Hepatocyte (in vitro differentiated cells): Measurements from ENCODE around the gene ALG3. TPM values are rescaled to one million over a fixed set of nuclear protein-coding genes. Genes with fewer than 3 reads are reported as not detected.

ENCODE experiments used
- DNase-seq: peaks from one replicate; pipeline ENCODE4 v3.0.0-alpha.2; 2016; ENCODE audit warnings: low spot score
- H2AFZ ChIP-seq: fragments of 200-600 bp; sonication (generic); 2 replicates; pipeline ENCODE4 v1.6.0; 2016; ENCODE audit warnings: antibody characterized with exemption, mild to moderate bottlenecking
- H3K27ac ChIP-seq: fragments of 200-600 bp; sonication (generic); 2 replicates; pipeline ENCODE4 v1.5.1; 2016; ENCODE audit warnings: mild to moderate bottlenecking
- H3K27me3 ChIP-seq: fragments of 200-600 bp; sonication (generic); 2 replicates; pipeline ENCODE4 v1.6.1; 2016
- H3K36me3 ChIP-seq: fragments of 200-600 bp; sonication (generic); replicated peaks from 2 replicates; pipeline ENCODE4 v1.5.1; 2016; ENCODE audit warnings: low read depth; ENCODE audit not compliant: insufficient read depth
- H3K4me1 ChIP-seq: fragments of 200-600 bp; sonication (generic); 2 replicates; pipeline ENCODE4 v1.5.1; 2016; ENCODE audit warnings: mild to moderate bottlenecking, moderate library complexity; ENCODE audit not compliant: insufficient read depth
- H3K4me2 ChIP-seq: fragments of 200-600 bp; sonication (generic); 2 replicates; pipeline ENCODE4 v1.6.0; 2016
- H3K4me3 ChIP-seq: fragments of 200-600 bp; sonication (generic); 2 replicates; pipeline ENCODE4 v1.5.1; 2016; ENCODE audit warnings: mild to moderate bottlenecking
- H3K79me2 ChIP-seq: fragments of 200-600 bp; sonication (generic); 2 replicates; pipeline ENCODE4 v1.6.0; 2017; ENCODE audit warnings: mild to moderate bottlenecking
- H3K9me2 ChIP-seq: fragments of 200-600 bp; sonication (generic); replicated peaks from 2 replicates; pipeline ENCODE4 v1.6.0; 2017; ENCODE audit warnings: mild to moderate bottlenecking; ENCODE audit not compliant: insufficient read depth
- H3K9me3 ChIP-seq: fragments of 200-600 bp; sonication (generic); 2 replicates; pipeline ENCODE4 v1.5.1; 2016; ENCODE audit warnings: low read depth, mild to moderate bottlenecking
- H4K20me1 ChIP-seq: fragments of 200-600 bp; sonication (generic); 2 replicates; pipeline ENCODE4 v1.6.0; 2016; ENCODE audit warnings: mild to moderate bottlenecking; ENCODE audit not compliant: insufficient read depth, poor library complexity, severe bottlenecking
- EZH2 ChIP-seq: fragments of 200-600 bp; sonication (generic); IDR thresholded peaks from 2 replicates; pipeline ENCODE4 v1.6.1; 2016; ENCODE audit warnings: antibody characterized with exemption, mild to moderate bottlenecking, borderline replicate concordance
- EZH2phosphoT487 ChIP-seq: fragments of 200-600 bp; sonication (generic); IDR thresholded peaks from one replicate; pipeline ENCODE4 v1.6.1; 2018; ENCODE audit warnings: antibody characterized with exemption, mild to moderate bottlenecking, low read depth, moderate library complexity; ENCODE audit not compliant: unreplicated experiment, severe bottlenecking
- WGBS: methylation state at CpG from one replicate; pipeline ENCODE4 v1.1.6; 2016; ENCODE audit warnings: low lambda C conversion rate; ENCODE audit errors: missing lambda C conversion rate; 5-methylcytosine and 5-hydroxymethylcytosine counted together
- polyA plus RNA-seq: library from polyadenylated mRNA; unstranded; fragments of >200 nt; fragmentation: Nextera tagmentation; extraction: Ambion mirVana; gene quantifications from 2 replicates; pipeline ENCODE4 v1.2.1, GENCODE V29; 2016
- total RNA-seq: library from RNA; depleted of rRNA; stranded (reverse); fragments of >200 nt; gene quantifications from 2 replicates; pipeline ENCODE4 v1.2.3, GENCODE V29; 2014
- TF ChIP-seq, protein P1 (sequence below): fragments of 200-600 bp; sonication (generic); IDR thresholded peaks from 2 replicates; pipeline ENCODE4 v1.5.1; 2016; ENCODE audit warnings: antibody characterized with exemption, mild to moderate bottlenecking; ENCODE audit not compliant: poor library complexity

The ALG3 gene
- total and polyA plus RNA-seq, 2 experiments from 2014 or later, result 52.3 to 122 TPM

DNA sequence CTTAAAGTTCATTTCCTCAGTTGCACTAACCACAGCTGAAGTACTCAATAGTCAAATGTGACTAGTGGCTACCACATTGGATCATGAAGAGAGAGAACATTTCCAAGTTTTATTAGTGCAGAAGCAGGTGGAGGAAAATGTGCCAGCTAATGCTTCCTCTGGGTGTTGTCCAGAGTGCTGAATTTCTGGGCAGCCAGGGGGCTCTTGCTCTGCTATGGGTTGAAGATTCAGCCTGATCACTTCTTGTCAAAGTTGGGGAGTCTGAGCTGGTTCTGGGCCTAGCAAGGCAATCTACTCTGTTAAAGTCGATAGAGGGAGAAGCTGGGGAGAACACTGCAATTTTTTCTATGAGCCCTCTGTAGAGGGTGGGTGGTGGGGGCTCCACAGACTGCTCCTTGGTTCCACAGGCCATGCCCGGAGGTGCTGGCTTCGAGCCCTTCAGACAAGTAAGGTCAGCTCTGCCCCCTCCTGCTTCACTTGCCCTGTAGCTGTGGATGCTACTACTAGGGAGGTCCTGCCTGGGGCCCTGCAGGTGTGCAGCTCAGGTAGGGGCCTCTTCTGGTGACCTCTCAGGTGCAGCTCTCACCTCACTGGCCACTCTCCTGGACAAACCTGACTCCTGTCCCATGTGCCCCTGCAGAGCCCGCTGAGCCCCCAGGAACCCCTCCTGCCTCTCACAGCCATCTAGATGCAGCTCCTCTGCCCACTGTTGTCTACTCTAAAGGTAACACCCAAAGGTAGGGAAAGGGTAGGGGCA, 8.2 kb downstream of the ALG3 start:
- Histone ChIP-seq H3K4me3 (no peak overlapping the region), H3K27ac (no peak overlapping the region), H3K4me1 (no peaks in the 10 kb centered on the region), H3K9me3 (no peaks in the 10 kb centered on the region), H2AFZ (no peak overlapping the region), H3K79me2 (no peaks in the 10 kb centered on the region), H3K9me2 (no peaks in the 10 kb centered on the region), H3K4me2 (no peak overlapping the region), H3K36me3 (no peaks in the 10 kb centered on the region), H3K27me3 (no peaks in the 10 kb centered on the region), H4K20me1 (no peaks in the 10 kb centered on the region)
- DNase-seq, result no peak
- WGBS, result 92% methylated on average over 4 of the region's 4 CpGs
- TF ChIP-seq EZH2phosphoT487 (no peak), EZH2 (no peak)
- TF ChIP-seq, protein P1, sequence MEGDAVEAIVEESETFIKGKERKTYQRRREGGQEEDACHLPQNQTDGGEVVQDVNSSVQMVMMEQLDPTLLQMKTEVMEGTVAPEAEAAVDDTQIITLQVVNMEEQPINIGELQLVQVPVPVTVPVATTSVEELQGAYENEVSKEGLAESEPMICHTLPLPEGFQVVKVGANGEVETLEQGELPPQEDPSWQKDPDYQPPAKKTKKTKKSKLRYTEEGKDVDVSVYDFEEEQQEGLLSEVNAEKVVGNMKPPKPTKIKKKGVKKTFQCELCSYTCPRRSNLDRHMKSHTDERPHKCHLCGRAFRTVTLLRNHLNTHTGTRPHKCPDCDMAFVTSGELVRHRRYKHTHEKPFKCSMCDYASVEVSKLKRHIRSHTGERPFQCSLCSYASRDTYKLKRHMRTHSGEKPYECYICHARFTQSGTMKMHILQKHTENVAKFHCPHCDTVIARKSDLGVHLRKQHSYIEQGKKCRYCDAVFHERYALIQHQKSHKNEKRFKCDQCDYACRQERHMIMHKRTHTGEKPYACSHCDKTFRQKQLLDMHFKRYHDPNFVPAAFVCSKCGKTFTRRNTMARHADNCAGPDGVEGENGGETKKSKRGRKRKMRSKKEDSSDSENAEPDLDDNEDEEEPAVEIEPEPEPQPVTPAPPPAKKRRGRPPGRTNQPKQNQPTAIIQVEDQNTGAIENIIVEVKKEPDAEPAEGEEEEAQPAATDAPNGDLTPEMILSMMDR, result no peak

DNA sequence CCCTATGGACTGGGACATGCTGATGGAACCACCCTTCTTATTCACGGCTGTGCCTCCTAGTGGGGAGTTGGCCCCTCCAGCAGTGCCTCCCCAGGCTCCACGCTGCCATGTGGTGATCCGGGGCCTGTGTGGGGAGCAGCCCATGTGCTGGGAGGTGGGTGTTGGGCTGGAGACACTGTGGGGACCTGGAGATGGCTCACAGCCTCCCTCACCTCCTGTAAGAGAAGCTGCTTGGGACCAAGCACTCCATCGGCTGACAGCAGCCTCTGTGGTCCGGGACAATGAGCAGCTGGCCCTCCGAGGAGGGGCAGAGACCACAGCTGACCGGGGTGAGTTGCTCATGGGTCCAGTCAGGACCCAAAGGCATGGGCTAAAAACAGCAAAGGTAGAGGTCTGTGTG, 9.1 kb downstream of the ALG3 start:
- Histone ChIP-seq H3K4me3 (no peak overlapping the region), H3K27me3 (no peaks in the 10 kb centered on the region), H3K9me3 (no peaks in the 10 kb centered on the region), H3K27ac (no peak overlapping the region), H3K4me2 (no peak overlapping the region), H4K20me1 (no peaks in the 10 kb centered on the region), H3K79me2 (no peaks in the 10 kb centered on the region), H3K36me3 (no peaks in the 10 kb centered on the region), H2AFZ (no peak overlapping the region), H3K9me2 (no peaks in the 10 kb centered on the region), H3K4me1 (no peaks in the 10 kb centered on the region)
- 83% methylated on average over 6 of the region's 7 CpGs for WGBS
- DNase-seq, result no peak
- TF ChIP-seq, protein P1, result no peak
- TF ChIP-seq EZH2 (no peak), EZH2phosphoT487 (no peak)

- no peaks in the 10 kb centered on the region for H3K79me2 ChIP-seq
- H3K4me3 ChIP-seq, result no peak overlapping the region
- H3K27me3 ChIP-seq, result no peaks in the 10 kb centered on the region
- H2AFZ ChIP-seq, result no peak overlapping the region
- no peak for TF ChIP-seq EZH2phosphoT487
- TF ChIP-seq EZH2, result no peak
- TF ChIP-seq, protein P1, result no peak
- H3K27ac ChIP-seq, result no peak overlapping the region
- no peaks in the 10 kb centered on the region for H3K4me1 ChIP-seq
- H4K20me1 ChIP-seq, result no peaks in the 10 kb centered on the region
- no peak overlapping the region for H3K4me2 ChIP-seq
- no peaks in the 10 kb centered on the region for H3K9me2 ChIP-seq
- no peaks in the 10 kb centered on the region for H3K36me3 ChIP-seq
- no peak for DNase-seq
- no peaks in the 10 kb centered on the region for H3K9me3 ChIP-seq
- 95% methylated on average over 8 of the region's 8 CpGs for WGBS
Observed at GRCh38 chr3:184239221-184239620, 9.5 kb downstream of the ALG3 start.
